ENCODE data around the gene UFSP1. TPM values are rescaled to one million over a fixed set of nuclear protein-coding genes. Genes with fewer than 3 reads are reported as not detected.

UFSP1 gene
- 3.5 and 9.4 TPM in 2 replicates for total RNA-seq

GRCh38 chr7:100888988-100889750 lies at the start of gene UFSP1:
UFSP1 (minus strand) TSS chr7:100889715; CDS start chr7:100889271, 444 bp downstream.

GRCh38 chr7:100895701-100895955 lies 6.1 kb upstream of the UFSP1 start, which contains the start of gene ACHE:
ACHE (minus strand) TSS chr7:100895888; CDS start chr7:100894232, 1,656 bp downstream.

GRCh38 chr7:100874577-100875355 lies 14.7 kb downstream of the UFSP1 start, which contains the start of gene SRRT:
SRRT (plus strand) TSS chr7:100875103; CDS start chr7:100875591, 488 bp downstream.

GRCh38 chr7:100867040-100867775 lies 22.3 kb downstream of the UFSP1 start, which contains the start of gene TRIP6:
TRIP6 (plus strand) TSS chr7:100867387; CDS start chr7:100867498, 111 bp downstream.

GRCh38 chr7:100852048-100852872 lies 37.3 kb downstream of the UFSP1 start, which contains the start of gene SLC12A9:
SLC12A9 (plus strand) TSS chr7:100852713; CDS start chr7:100854198, 1,485 bp downstream.

Other genes starting within 250 kb of the UFSP1 start
- gene TFR2, start 248.2 kb downstream of the UFSP1 start, total RNA-seq = 0.64 and 1.6 TPM in 2 replicates
- gene ACTL6B, start 233.3 kb downstream of the UFSP1 start, total RNA-seq = not detected in 2 replicates
- gene GNB2, start 216.0 kb downstream of the UFSP1 start, total RNA-seq = 283 and 312 TPM in 2 replicates
- gene GIGYF1, start 195.5 kb downstream of the UFSP1 start, total RNA-seq = 7.9 and 20.5 TPM in 2 replicates
- 29.5 and 44.6 TPM in 2 replicates for gene POP7, start 183.6 kb downstream of the UFSP1 start, total RNA-seq
- 0.48 TPM in 1 of 2 replicates, not detected in the other for gene EPO, start 169.2 kb downstream of the UFSP1 start, total RNA-seq
- gene ZAN, start 156.1 kb downstream of the UFSP1 start, total RNA-seq = not detected in 2 replicates
- 48.5 and 62.8 TPM in 2 replicates for gene EPHB4, start 62.2 kb downstream of the UFSP1 start, total RNA-seq
- gene SLC12A9, start 37.0 kb downstream of the UFSP1 start, total RNA-seq = 16.4 and 23.3 TPM in 2 replicates
- gene TRIP6, start 22.3 kb downstream of the UFSP1 start, total RNA-seq = 103 and 127 TPM in 2 replicates
- gene SRRT, start 14.6 kb downstream of the UFSP1 start, total RNA-seq = 68.9 and 79.0 TPM in 2 replicates
- 1.7 and 3.7 TPM in 2 replicates for gene ACHE, start 6.2 kb upstream of the UFSP1 start, total RNA-seq
- not detected in 2 replicates for gene MUC3A, start 59.8 kb upstream of the UFSP1 start, total RNA-seq
- 3.0 TPM in 1 of 2 replicates, not detected in the other for gene MUC12, start 79.8 kb upstream of the UFSP1 start, total RNA-seq
- gene MUC17, start 130.4 kb upstream of the UFSP1 start, total RNA-seq = not detected in 2 replicates
- gene TRIM56, start 195.8 kb upstream of the UFSP1 start, total RNA-seq = 9.2 and 20.6 TPM in 2 replicates
- gene SERPINE1, start 237.4 kb upstream of the UFSP1 start, total RNA-seq = 85.0 and 3,652 TPM in 2 replicates

Measured in epithelial cell of alveolus of lung (primary cell).